Measurements from ENCODE around the gene PDLIM3. TPM values are rescaled to one million over a fixed set of nuclear protein-coding genes. Genes with fewer than 3 reads are reported as not detected.
A peak's percentile ranks its signal among the peaks of the same experiment; 100 is the strongest.
"Not testable (repeated sequence)": the region's sequence is repeated elsewhere in the genome, so short reads cannot be mapped to it uniquely, and the experiment has no call there.

PDLIM3 gene
- total RNA-seq (2014; rRNA removed; shearing (Covaris generic)): 13.6 and 21.7 TPM in 2 replicates

- DNase-seq (ENCODE audit: low read depth): peak; percentile 58
Measured at GRCh38 chr4:185534866-185535611, at the start of gene PDLIM3. Gene PDLIM3, minus strand, starts transcription at chr4:185535507. Its CDS starts 73 bp downstream, at chr4:185535434.

- DNase-seq (ENCODE audit: low read depth): no peak
Measured at GRCh38 chr4:185583813-185584212, 48.5 kb upstream of the PDLIM3 start.

- DNase-seq (ENCODE audit: low read depth): no peak
Measured at GRCh38 chr4:185582651-185583400, 47.5 kb upstream of the PDLIM3 start.

DNA sequence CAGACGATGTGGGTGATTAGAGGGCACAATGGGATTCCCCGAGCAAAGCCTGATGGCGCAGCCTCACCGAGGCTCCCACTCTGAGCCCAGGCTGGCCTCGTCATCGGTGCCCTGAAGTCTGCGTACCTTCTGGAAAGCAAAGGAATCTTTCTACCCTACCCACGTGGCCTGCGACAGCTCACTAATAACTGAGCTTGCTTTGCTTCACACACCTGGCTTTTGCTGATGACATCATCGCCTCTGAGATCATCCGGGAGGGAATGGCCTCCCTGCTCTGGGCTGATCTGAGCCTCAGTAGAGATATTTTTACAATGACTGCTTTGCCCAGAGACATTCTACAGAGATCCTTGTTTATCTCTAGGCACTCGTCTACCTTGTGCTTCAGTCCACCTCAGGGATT, 45.4 kb upstream of the PDLIM3 start:
- no peak for DNase-seq (ENCODE audit: low read depth)

DNA sequence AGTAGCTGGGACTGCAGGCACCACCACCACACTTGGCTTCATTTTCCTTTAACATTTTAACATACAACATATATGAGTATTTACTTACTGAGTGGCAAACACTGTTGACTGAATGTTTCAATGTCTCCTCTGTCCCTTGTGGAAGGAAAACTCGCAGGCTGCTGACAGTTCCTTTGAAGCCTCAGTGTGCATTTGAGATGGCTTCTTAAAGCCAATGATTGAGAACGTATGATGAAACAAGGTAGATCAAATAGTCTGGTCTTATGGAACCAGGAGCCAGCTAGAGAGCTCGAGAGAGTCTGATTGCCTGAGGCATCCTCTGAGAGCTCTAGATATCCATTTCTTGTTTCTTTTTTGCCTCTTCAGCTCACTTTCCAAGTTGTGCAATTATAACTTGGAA, 43.0 kb upstream of the PDLIM3 start:
- no peak for DNase-seq (ENCODE audit: low read depth)

GRCh38 chr4:185576962-185577950, 41.9 kb upstream of the PDLIM3 start:
- no peak for DNase-seq (ENCODE audit: low read depth)

- DNase-seq (ENCODE audit: low read depth): no peak
Measured at GRCh38 chr4:185576314-185576961, 41.1 kb upstream of the PDLIM3 start.

- DNase-seq (ENCODE audit: low read depth): peak; percentile 91
Measured at GRCh38 chr4:185573651-185574199, 38.4 kb upstream of the PDLIM3 start.

- DNase-seq (ENCODE audit: low read depth): no peak
Measured at GRCh38 chr4:185570727-185571126, 35.4 kb upstream of the PDLIM3 start.

DNA sequence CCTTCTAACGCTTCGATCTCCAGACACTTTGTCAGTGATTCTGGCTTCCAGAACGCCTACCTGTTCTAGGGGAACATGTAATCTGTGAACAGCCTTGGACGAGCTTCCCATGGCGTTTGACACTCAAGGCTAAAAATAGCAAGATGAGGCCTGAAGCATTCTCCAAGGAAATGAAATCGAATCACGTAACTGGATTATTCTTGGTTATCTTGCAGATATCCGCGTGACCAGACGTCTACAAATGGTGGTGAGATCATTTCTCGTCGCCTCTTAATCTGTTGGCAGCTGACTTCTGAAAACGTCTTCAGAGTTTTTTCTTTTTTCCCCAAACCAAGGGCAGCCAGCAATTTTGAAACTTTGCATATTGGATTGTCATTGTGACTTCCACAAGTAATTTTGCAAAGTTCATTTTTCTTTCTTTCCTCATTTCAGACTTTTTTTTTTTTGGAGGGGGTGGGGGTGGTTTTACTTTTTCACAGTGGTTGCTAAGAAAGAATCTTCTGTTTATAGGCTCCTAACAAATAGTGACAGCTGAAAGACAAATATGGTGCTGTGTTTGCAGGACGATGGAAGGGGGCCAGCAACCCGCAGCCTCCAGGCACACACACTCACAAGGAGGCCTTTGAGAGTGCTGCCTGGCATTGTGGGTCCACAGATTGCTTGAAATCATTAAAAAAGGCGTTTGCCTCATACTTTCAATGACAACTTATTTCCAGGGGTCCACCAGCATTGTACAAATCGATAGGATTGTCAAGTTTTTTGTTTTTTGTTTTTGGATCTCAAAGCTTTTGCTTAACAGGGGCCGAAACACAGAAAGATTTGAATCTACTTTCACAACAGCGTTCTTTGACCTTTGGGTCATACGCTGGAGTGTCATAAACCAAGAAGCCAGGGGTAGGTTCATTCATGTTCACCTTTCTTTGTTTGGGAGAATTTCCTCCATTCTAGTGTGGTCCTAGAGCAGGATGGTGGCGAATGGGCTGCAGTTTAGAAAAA, 32.4 kb upstream of the PDLIM3 start:
- peak; percentile 85 for DNase-seq (ENCODE audit: low read depth)

GRCh38 chr4:185566972-185567371, 31.7 kb upstream of the PDLIM3 start:
- peak; percentile 72 for DNase-seq (ENCODE audit: low read depth)

GRCh38 chr4:185566425-185566824, 31.1 kb upstream of the PDLIM3 start:
- DNase-seq (ENCODE audit: low read depth): no peak

DNA sequence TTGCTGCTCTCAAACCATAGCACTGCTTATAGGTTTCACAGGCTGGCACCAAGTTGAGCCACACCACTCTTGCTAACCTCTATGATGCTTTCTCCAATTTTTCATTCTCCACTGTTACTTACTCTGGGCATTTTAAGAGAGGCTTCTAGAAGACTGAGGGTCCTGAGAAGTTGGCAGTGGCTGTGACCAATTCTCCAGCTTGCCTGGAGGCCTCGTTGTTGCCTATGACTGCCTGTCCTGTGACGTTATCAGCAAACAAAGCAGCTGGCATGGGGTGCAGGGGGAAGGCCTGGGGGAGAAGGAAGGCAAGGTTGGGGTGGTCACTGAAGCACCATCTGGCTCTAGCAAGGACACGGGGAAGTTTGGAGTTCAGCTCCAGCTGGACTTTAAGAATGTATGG, 30.4 kb upstream of the PDLIM3 start:
- no peak for DNase-seq (ENCODE audit: low read depth)

DNA sequence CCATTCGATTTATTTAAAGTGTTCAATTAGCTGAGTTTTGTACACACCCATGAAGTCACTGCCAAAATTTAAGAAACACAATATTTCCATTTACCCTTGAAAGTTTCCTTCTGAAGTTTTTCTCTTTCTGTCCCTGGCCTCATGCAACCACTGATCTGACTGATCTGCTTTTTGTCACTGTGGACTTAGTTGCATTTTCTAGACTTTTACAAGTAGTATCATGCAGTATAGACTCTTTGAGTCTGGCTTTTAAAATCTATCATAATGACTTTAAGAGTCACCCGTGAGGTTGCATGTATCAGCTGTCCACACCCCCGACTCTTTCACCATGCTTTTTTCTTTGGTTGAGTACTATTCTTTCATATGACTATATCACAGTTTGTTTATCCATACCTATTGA, 29.0 kb upstream of the PDLIM3 start:
- no peak for DNase-seq (ENCODE audit: low read depth)

GRCh38 chr4:185562531-185562930, 27.2 kb upstream of the PDLIM3 start:
- DNase-seq (ENCODE audit: low read depth): no peak

GRCh38 chr4:185560316-185560715, 25.0 kb upstream of the PDLIM3 start:
- no peak for DNase-seq (ENCODE audit: low read depth)

DNA sequence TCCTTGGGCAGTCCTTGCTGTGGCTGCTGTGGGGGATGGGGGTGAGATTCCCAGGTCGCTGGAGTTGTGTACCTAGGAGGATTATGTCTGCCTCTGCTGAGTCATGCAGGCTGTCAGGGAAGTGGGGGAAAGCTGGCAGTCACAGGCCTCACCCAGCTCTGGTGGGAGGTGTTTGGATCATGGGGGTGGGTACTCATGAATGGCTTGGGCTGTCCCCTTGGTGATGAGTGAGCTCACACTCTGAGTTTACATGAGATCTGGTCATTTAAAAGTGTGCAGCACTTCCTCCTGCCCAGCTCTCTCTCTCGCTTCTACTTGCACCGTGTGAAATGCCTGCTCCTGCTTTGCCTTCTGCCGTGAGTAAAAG, 24.6 kb upstream of the PDLIM3 start:
- peak; percentile 58 for DNase-seq (ENCODE audit: low read depth)

- DNase-seq (ENCODE audit: low read depth): not testable (repeated sequence)
Measured at GRCh38 chr4:185559251-185559914, 24.1 kb upstream of the PDLIM3 start.

DNA sequence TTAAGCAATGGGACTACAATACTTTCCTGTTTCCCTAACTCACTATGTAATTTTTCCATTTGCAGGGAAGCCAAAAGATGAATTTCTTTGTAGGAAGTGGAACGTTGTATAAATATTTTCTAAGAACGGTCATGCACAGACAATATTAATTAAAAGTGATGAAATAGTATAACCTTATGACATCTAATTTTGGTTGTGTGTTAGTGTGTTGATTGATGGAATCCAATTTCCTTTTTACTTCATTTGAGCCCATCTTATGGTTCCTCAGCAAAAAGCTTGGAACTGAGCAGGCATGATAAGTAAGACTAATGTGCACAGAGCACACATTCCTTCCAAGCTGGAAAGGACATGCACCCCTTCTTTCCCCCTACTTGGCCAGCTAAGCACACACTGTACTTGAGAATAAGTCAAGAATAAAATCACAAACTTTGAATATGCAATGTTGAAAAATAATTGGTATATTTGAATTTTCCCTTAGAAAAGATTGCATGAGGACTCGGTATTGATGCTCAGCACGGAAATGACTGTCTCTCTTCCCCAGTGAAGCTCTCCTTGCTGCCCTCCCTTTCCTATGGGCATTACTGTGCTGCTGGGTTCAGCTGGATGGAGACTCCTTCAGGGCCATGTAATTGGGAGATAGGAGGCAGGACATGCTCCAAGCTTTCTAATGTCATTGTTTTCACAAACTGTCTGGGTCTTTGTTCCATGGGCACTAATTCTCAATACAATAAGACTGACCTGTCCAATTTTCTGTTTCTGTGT, 19.2 kb upstream of the PDLIM3 start:
- DNase-seq (ENCODE audit: low read depth): no peak
